ENCODE data around the gene STARD3.

Gene STARD3

GRCh38 chr17:39606434-39607056 is 30.4 kb upstream of the STARD3 start:
- peaks cover 10% of the 10 kb centered on the region; the same call in 1 of the 2 replicates for H3K4me1 ChIP-seq (ENCODE audit: insufficient read depth, low read length)
- no peaks in the 10 kb centered on the region for H3K9me3 ChIP-seq (ENCODE audit: insufficient read depth, low read depth, low read length)
- H3K27me3 ChIP-seq (ENCODE audit: insufficient read depth, low read length) = peaks cover 100% of the 10 kb centered on the region
- H3K36me3 ChIP-seq (ENCODE audit: insufficient read depth, low read depth, low read length) = no peaks in the 10 kb centered on the region
- no peak overlapping the region for H3K27ac ChIP-seq (ENCODE audit: low read length)
- no peak overlapping the region for H3K9ac ChIP-seq (ENCODE audit: low read depth, low read length)
- peak overlapping the region; percentile 60; the same call in 1 of the 2 replicates for H3K4me3 ChIP-seq (ENCODE audit: low read length)

GRCh38 chr17:39607057-39607850 is 29.7 kb upstream of the STARD3 start:
- peak overlapping the region; percentile 60; the same call in 1 of the 2 replicates for H3K4me3 ChIP-seq (ENCODE audit: low read length)
- H3K27me3 ChIP-seq (ENCODE audit: insufficient read depth, low read length) = peaks cover 100% of the 10 kb centered on the region
- no peaks in the 10 kb centered on the region for H3K9me3 ChIP-seq (ENCODE audit: insufficient read depth, low read depth, low read length)
- no peak overlapping the region for H3K27ac ChIP-seq (ENCODE audit: low read length)
- peaks cover 10% of the 10 kb centered on the region; the same call in 1 of the 2 replicates for H3K4me1 ChIP-seq (ENCODE audit: insufficient read depth, low read length)
- H3K36me3 ChIP-seq (ENCODE audit: insufficient read depth, low read depth, low read length) = no peaks in the 10 kb centered on the region
- no peak overlapping the region for H3K9ac ChIP-seq (ENCODE audit: low read depth, low read length)

GRCh38 chr17:39607851-39608130 is 29.2 kb upstream of the STARD3 start, which contains the start of gene NEUROD2:
TSS of gene NEUROD2 (minus strand) at chr17:39607920. CDS start at chr17:39606599, 1,321 bp downstream.
- H3K36me3 ChIP-seq (ENCODE audit: insufficient read depth, low read depth, low read length) = no peaks in the 10 kb centered on the region
- no peak within 1 kb of the TSS for H3K27ac ChIP-seq (ENCODE audit: low read length)
- no peak within 1 kb of the TSS for H3K9ac ChIP-seq (ENCODE audit: low read depth, low read length)
- H3K9me3 ChIP-seq (ENCODE audit: insufficient read depth, low read depth, low read length) = no peaks in the 10 kb centered on the region
- H3K4me1 ChIP-seq (ENCODE audit: insufficient read depth, low read length) = peaks cover 10% of the 10 kb centered on the region; the same call in 1 of the 2 replicates
- peak within 1 kb of the TSS; percentile 60; the same call in 1 of the 2 replicates for H3K4me3 ChIP-seq (ENCODE audit: low read length)
- peaks cover 100% of the 10 kb centered on the region for H3K27me3 ChIP-seq (ENCODE audit: insufficient read depth, low read length)

GRCh38 chr17:39608142-39608981 is 28.6 kb upstream of the STARD3 start:
- Histone ChIP-seq H3K27ac (ENCODE audit: low read length) (no peak overlapping the region), H3K27me3 (ENCODE audit: insufficient read depth, low read length) (peaks cover 100% of the 10 kb centered on the region), H3K36me3 (ENCODE audit: insufficient read depth, low read depth, low read length) (no peaks in the 10 kb centered on the region), H3K4me1 (ENCODE audit: insufficient read depth, low read length) (peaks cover 7% of the 10 kb centered on the region; the same call in 1 of the 2 replicates), H3K4me3 (ENCODE audit: low read length) (no peak overlapping the region), H3K9me3 (ENCODE audit: insufficient read depth, low read depth, low read length) (no peaks in the 10 kb centered on the region), H3K9ac (ENCODE audit: low read depth, low read length) (no peak overlapping the region)

GRCh38 chr17:39609416-39610025 is 27.4 kb upstream of the STARD3 start:
- H3K27ac ChIP-seq (ENCODE audit: low read length) = no peak overlapping the region
- peaks cover 99% of the 10 kb centered on the region for H3K27me3 ChIP-seq (ENCODE audit: insufficient read depth, low read length)
- H3K36me3 ChIP-seq (ENCODE audit: insufficient read depth, low read depth, low read length) = no peaks in the 10 kb centered on the region
- no peak overlapping the region for H3K4me3 ChIP-seq (ENCODE audit: low read length)
- no peaks in the 10 kb centered on the region for H3K9me3 ChIP-seq (ENCODE audit: insufficient read depth, low read depth, low read length)
- no peak overlapping the region for H3K9ac ChIP-seq (ENCODE audit: low read depth, low read length)
- H3K4me1 ChIP-seq (ENCODE audit: insufficient read depth, low read length) = 0 out of 2 replicates have a peak, but pooled peaks cover 4% of the 10 kb centered on the region

- Histone ChIP-seq H3K9ac (ENCODE audit: low read depth, low read length) (no peak overlapping the region), H3K27ac (ENCODE audit: low read length) (no peak overlapping the region), H3K27me3 (ENCODE audit: insufficient read depth, low read length) (peaks cover 99% of the 10 kb centered on the region)
These were observed 25.4 kb upstream of the STARD3 start for GRCh38 chr17:39611401-39612112.

GRCh38 chr17:39612291-39612894 is 24.6 kb upstream of the STARD3 start:
- Histone ChIP-seq H3K9ac (ENCODE audit: low read depth, low read length) (no peak overlapping the region), H3K4me1 (ENCODE audit: insufficient read depth, low read length) (0 out of 2 replicates have a peak, but pooled peaks cover under 1% of the 10 kb centered on the region), H3K36me3 (ENCODE audit: insufficient read depth, low read depth, low read length) (no peaks in the 10 kb centered on the region), H3K4me3 (ENCODE audit: low read length) (no peak overlapping the region), H3K9me3 (ENCODE audit: insufficient read depth, low read depth, low read length) (no peaks in the 10 kb centered on the region), H3K27ac (ENCODE audit: low read length) (no peak overlapping the region), H3K27me3 (ENCODE audit: insufficient read depth, low read length) (peaks cover 99% of the 10 kb centered on the region)

More at GRCh38 chr17:39611401-39612112, 25.4 kb upstream of the STARD3 start:
- no peak overlapping the region for H3K4me3 ChIP-seq (ENCODE audit: low read length)
- no peaks in the 10 kb centered on the region for H3K9me3 ChIP-seq (ENCODE audit: insufficient read depth, low read depth, low read length)
- 0 out of 2 replicates have a peak, but pooled peaks cover 4% of the 10 kb centered on the region for H3K4me1 ChIP-seq (ENCODE audit: insufficient read depth, low read length)
- H3K36me3 ChIP-seq (ENCODE audit: insufficient read depth, low read depth, low read length) = no peaks in the 10 kb centered on the region

- no peaks in the 10 kb centered on the region for H3K4me1 ChIP-seq (ENCODE audit: insufficient read depth, low read length)
- no peak overlapping the region for H3K27ac ChIP-seq (ENCODE audit: low read length)
- H3K27me3 ChIP-seq (ENCODE audit: insufficient read depth, low read length) = peaks cover 97% of the 10 kb centered on the region
- no peaks in the 10 kb centered on the region for H3K9me3 ChIP-seq (ENCODE audit: insufficient read depth, low read depth, low read length)
- H3K4me3 ChIP-seq (ENCODE audit: low read length) = no peak overlapping the region
- H3K9ac ChIP-seq (ENCODE audit: low read depth, low read length) = no peak overlapping the region
- H3K36me3 ChIP-seq (ENCODE audit: insufficient read depth, low read depth, low read length) = no peaks in the 10 kb centered on the region
These were observed 23.9 kb upstream of the STARD3 start for GRCh38 chr17:39612935-39613464.

- Histone ChIP-seq H3K4me1 (ENCODE audit: insufficient read depth, low read length) (no peaks in the 10 kb centered on the region), H3K27ac (ENCODE audit: low read length) (no peak overlapping the region), H3K9ac (ENCODE audit: low read depth, low read length) (no peak overlapping the region), H3K4me3 (ENCODE audit: low read length) (no peak overlapping the region), H3K36me3 (ENCODE audit: insufficient read depth, low read depth, low read length) (no peaks in the 10 kb centered on the region), H3K27me3 (ENCODE audit: insufficient read depth, low read length) (peaks cover 96% of the 10 kb centered on the region), H3K9me3 (ENCODE audit: insufficient read depth, low read depth, low read length) (no peaks in the 10 kb centered on the region)
These were observed 22.3 kb upstream of the STARD3 start for GRCh38 chr17:39614545-39615157.

- peaks cover 96% of the 10 kb centered on the region for H3K27me3 ChIP-seq (ENCODE audit: insufficient read depth, low read length)
- no peak overlapping the region for H3K27ac ChIP-seq (ENCODE audit: low read length)
- H3K9me3 ChIP-seq (ENCODE audit: insufficient read depth, low read depth, low read length) = no peaks in the 10 kb centered on the region
- H3K4me1 ChIP-seq (ENCODE audit: insufficient read depth, low read length) = no peaks in the 10 kb centered on the region
- H3K36me3 ChIP-seq (ENCODE audit: insufficient read depth, low read depth, low read length) = no peaks in the 10 kb centered on the region
- H3K4me3 ChIP-seq (ENCODE audit: low read length) = no peak overlapping the region
- H3K9ac ChIP-seq (ENCODE audit: low read depth, low read length) = no peak overlapping the region
These were observed 21.5 kb upstream of the STARD3 start for GRCh38 chr17:39615434-39615833.
